CD4-positive, alpha-beta T cell treated with Interleukin-6 at 100 ng/mL for 8 hours (primary cell): ENCODE data around the gene GALNT16.

ENCODE experiments used
- DNase-seq: peaks from one replicate; pipeline ENCODE4 v3.0.0-alpha.2; 2020; ENCODE audit warnings: mixed read lengths, low spot score

Gene GALNT16

GRCh38 chr14:69317102-69317755 lies 57.3 kb downstream of the GALNT16 start:
- DNase-seq, result no peak

- DNase-seq, result no peak
These were observed 57.8 kb downstream of the GALNT16 start for GRCh38 chr14:69317780-69318179.

- DNase-seq, result no peak
These were observed 58.3 kb downstream of the GALNT16 start for GRCh38 chr14:69318241-69318640.

- DNase-seq, result no peak
These were observed 59.0 kb downstream of the GALNT16 start for GRCh38 chr14:69318901-69319475.

GRCh38 chr14:69319911-69320310 lies 60.0 kb downstream of the GALNT16 start:
- no peak for DNase-seq

GRCh38 chr14:69320581-69321365 lies 60.8 kb downstream of the GALNT16 start:
- DNase-seq, result no peak

- DNase-seq, result no peak
These were observed 61.8 kb downstream of the GALNT16 start for GRCh38 chr14:69321601-69322330.

GRCh38 chr14:69323266-69323998 lies 63.5 kb downstream of the GALNT16 start:
- no peak for DNase-seq

- DNase-seq, result no peak
These were observed 64.0 kb downstream of the GALNT16 start for GRCh38 chr14:69323999-69324282.

GRCh38 chr14:69324341-69324931 lies 64.5 kb downstream of the GALNT16 start:
- DNase-seq, result no peak

- DNase-seq, result no peak
These were observed 65.1 kb downstream of the GALNT16 start for GRCh38 chr14:69325086-69325485.

- DNase-seq, result no peak
These were observed 65.8 kb downstream of the GALNT16 start for GRCh38 chr14:69325646-69326265.

- no peak for DNase-seq
These were observed 66.7 kb downstream of the GALNT16 start for GRCh38 chr14:69326611-69327010.

GRCh38 chr14:69327507-69327906 lies 67.5 kb downstream of the GALNT16 start:
- no peak for DNase-seq

- no peak for DNase-seq
These were observed 68.4 kb downstream of the GALNT16 start for GRCh38 chr14:69328317-69328716.

GRCh38 chr14:69328765-69329164 lies 68.8 kb downstream of the GALNT16 start:
- DNase-seq, result no peak

GRCh38 chr14:69331206-69331605 lies 71.2 kb downstream of the GALNT16 start:
- DNase-seq, result no peak

GRCh38 chr14:69332782-69333395 lies 72.9 kb downstream of the GALNT16 start:
- no peak for DNase-seq

GRCh38 chr14:69333791-69334337 lies 73.9 kb downstream of the GALNT16 start:
- no peak for DNase-seq

- DNase-seq, result no peak
These were observed 74.6 kb downstream of the GALNT16 start for GRCh38 chr14:69334576-69334975.
